GM19438 (cell line): Measurements from ENCODE around the gene NXPH2.

ENCODE experiments used
- ATAC-seq: cut with Tn5 transposase; IDR thresholded peaks from one replicate; pipeline ENCODE4 v1.9.1; 2021; ENCODE audit warnings: low read depth; ENCODE audit not compliant: unreplicated experiment

The NXPH2 gene

GRCh38 chr2:138779781-138780445 lies at the start of gene NXPH2:
TSS of gene NXPH2 (minus strand) at chr2:138780390. CDS start at chr2:138780241, 149 bp downstream.
- no peak for ATAC-seq

DNA sequence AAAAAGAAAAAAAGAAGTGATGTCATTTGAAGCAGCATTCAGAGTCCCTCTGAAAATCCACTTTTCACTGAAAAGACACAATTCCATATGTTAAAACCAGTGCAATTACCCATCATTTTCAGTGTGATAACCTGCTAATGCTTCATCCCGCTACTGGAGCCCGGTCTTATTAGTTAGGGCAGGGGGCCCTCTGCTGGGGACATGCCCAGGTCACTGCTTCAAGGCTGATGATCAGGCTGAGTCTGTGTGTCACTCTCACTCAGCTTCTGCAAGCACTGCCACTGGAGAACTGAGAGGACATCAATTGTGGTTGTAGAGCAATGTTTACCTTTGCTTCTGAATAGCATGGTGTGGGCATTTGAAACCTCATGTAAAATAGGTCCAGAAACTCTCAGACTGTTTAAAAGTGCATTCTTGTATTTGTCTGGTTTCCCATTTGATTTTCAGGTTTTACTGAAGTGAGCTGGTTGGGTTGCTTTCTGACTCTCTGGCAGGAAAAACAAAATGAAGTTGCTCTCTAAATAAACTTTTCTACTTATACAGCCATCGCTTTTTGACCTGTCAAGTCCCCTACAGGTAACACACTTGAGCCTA lies 49.2 kb upstream of the NXPH2 start:
- no peak for ATAC-seq

DNA sequence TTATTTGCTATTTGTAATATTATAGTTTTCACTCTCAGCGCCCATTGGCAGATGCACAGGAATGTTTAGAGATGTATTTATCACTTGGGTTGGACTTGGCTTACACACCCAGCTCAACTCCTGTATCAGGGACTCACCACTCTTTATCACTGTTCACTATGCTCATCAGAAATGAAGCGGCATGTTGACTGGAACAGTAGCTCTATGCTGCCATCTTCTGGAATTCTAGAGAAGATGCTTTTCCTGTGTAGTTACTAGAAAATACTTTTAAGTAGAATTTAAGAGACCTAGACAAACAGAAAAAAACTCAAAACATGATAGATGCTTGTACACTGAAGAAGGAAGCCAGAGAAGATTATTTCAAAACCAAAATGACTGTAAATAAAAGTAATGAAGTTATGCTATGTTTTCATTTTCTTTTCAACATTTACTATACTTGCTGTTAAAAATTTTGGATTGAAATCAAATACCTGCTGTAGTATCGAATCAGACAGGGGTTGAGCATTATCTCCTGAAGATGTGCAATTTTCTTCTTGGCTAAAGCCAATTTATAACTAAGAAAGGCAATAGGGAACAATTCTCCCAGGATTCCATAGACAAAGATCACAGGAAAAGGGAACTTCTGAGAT lies 47.4 kb upstream of the NXPH2 start:
- no peak for ATAC-seq

GRCh38 chr2:138823666-138824065 lies 43.5 kb upstream of the NXPH2 start:
- ATAC-seq, result no peak

DNA sequence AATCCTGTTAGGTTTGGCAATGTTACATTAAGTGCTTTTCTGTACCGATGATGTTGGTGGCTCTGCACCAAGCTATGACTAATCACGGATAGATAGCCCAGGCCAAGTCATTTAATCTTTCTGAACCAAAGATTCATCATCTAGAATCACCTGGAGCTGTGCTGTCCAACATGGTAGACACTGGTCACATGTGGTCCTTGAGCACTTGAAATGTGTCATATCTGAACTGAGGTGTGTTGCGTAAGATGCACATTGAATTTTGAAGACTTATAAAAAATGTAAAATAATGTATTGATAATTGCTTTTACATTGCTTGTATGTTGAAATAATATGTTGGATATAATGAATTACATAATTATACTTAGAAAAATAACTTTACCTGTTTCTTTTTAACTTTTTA lies 39.8 kb upstream of the NXPH2 start:
- no peak for ATAC-seq

GRCh38 chr2:138818556-138818955 lies 38.4 kb upstream of the NXPH2 start:
- ATAC-seq, result no peak

DNA sequence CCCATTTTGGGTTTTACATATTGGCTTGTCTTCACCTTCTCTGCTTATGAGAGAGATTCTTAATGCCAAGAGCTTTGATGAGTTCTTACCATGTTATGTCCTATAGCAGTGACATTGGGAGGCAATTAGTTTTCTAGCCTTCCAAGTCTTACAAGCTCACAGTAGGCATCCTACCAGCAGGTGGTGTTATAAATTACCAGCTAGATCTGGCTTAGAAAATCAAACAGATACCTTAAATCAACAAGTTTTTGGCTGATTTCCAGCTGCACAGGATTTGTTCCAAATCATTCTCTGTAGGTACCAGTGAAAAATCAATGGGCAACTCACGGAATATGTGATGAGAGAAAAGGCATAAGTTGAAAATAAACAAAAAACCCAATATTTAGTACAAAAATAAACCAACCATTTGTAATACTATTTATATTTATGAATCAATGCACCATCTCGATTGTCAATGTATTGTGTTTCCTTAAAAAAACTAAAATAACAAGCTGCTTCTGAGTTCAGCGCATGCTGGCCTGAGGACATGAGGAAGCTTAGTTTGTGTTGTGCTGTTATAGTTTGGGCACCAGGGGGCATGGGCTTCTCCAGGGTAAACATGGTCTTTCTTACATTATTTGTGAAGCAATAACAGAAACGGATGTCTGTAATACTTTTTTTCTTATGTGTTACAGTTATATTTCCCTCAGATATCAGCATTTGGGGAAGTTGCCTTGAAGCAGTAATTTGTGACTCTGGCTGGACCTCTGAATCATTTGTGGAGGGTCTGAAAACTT lies 34.1 kb upstream of the NXPH2 start:
- ATAC-seq, result no peak

DNA sequence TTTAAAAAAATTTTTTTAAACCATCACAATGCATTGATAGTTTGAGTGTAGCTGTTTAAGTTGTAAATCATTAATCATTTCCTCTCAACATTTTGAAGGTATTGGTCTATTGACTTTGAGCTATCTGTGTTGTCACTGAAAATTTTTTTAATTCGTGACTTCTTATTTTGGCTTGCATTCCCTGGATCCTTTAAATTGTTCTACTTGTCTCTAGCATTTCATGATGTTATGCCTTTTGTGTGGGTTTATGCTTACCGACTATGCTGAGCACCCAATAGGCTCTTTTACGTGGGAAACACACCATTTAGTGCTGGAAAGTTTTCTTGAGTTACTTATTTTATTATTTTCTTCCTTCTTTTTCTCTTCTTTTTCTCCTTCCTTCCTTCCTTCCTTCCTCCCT lies 31.2 kb upstream of the NXPH2 start:
- no peak for ATAC-seq

DNA sequence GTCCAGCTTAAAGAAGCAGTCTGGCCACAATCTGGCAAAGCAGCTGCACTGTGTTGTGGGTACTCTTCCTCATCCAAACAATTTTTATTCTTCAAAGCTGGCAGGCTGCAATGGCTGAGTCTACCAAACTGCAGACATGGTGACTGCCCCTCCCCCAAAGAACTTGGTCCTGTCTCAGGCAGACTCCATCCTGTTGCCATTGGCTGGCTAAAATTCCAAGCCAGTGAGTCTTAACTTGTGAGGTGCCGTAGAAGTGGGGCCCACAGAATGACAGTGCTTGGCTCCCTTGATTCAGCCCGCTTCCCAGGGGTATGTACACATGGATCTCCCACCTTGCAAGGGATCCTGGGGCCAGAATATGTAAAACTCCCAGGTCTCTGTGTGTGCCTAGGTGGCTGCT lies 14.5 kb upstream of the NXPH2 start:
- ATAC-seq, result no peak

- ATAC-seq, result no peak
Measured at GRCh38 chr2:138787053-138787666, 7.0 kb upstream of the NXPH2 start.

- ATAC-seq, result no peak
Measured at GRCh38 chr2:138782383-138782782, 2.2 kb upstream of the NXPH2 start.

- no peak for ATAC-seq
Measured at GRCh38 chr2:138780908-138781307, 718 bp upstream of the NXPH2 start.

DNA sequence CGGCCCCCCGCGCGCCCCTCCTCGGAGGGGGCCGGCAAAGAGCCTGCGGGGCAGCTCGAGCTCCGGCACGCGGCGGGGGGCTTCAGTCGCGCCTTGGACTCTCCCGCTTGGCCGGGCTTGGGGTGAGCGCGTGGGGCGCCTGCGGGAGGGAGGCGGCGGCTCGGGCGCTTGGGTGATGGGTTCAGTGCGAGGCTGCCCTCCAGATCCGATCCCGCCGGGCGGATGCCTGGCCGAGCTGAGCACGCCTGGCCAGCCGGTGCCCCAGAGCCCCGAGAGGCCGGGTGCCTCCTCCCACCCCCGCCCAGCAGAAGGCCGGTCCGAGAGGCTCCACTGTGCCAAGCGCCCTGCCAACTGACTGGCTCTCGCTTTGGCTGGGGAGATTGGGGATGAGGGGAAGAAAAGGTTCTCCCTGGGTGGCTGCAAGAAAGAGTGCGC lies 273 bp upstream of the NXPH2 start:
- no peak for ATAC-seq

DNA sequence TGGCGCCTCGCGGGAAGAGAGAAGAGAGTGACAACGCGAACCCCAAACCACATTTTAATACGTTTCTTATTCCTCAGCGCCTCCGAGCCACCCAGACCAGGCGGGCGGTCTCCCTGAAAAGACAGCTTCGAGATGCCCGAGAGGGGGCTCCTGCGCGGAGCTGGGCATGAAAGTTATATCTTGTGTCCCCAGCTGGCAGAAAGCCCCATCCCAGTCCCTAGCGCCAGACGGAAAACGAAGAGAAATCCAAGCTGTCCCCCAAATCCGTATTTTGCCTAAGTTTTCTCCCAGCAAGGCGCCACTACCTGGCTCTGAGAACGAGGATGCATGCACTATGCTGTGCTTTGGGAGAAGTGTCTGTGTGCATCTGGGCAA lies 797 bp downstream of the NXPH2 start:
- no peak for ATAC-seq

DNA sequence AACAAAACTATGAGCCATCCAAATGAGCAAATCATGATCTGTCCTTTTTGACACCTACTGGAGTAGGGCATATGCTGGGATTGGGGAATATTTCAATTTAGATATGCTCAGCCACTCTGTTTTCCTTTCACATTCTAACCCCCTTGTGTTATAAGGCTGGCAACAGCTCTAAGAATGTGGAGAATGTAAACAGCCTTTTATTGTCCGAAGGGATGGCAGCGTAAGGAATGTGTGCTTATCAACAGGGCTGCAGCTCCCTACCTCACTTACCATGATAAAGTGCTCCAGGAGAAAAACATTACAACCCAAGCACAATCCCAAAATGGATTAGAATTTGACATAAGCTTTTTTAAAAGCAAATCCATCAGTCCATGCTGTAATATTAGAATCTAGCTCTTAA lies 2.2 kb downstream of the NXPH2 start:
- ATAC-seq, result no peak

GRCh38 chr2:138775736-138776135 lies 4.5 kb downstream of the NXPH2 start:
- ATAC-seq, result no peak

- no peak for ATAC-seq
Measured at GRCh38 chr2:138771534-138771933, 8.7 kb downstream of the NXPH2 start.

DNA sequence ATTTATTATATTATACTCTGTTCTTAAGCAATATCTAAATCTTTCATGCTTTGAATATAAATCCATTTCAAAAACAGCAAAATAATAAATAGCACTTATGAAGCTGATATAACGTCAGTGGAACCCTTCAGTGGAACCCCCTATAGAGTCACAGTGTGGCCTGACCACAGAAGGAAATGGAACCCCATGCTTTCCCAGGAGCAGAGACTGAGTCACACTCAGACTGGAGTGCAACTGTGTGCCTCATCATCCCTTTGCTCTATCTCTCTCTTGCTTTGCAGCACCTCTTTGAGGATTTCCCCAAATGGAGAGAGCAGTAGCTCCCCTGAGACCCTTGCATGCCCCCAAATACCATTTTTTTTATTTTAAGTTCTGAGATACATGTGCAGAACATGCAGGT lies 13.1 kb downstream of the NXPH2 start:
- no peak for ATAC-seq

GRCh38 chr2:138766464-138766863 lies 13.7 kb downstream of the NXPH2 start:
- ATAC-seq, result no peak

- no peak for ATAC-seq
Measured at GRCh38 chr2:138763971-138764370, 16.2 kb downstream of the NXPH2 start.

DNA sequence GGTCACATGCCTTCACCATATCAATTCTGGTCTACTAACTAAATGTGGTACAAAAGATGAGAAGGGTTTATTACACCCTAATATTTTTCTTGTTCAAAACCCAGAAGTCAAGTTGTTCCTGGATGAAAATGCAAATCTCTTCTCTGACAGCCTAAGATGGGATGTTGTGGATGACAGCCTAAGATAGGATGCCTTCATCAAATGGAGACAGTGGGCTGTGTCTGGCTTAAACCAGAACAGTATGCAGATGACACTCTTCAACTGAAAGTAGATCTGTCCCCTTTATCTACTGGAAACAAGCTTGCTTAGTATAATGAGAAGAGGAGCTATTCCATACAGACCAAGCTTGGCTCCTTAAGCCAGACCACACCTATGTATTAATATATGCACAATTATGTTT lies 17.7 kb downstream of the NXPH2 start:
- no peak for ATAC-seq
